Dermis blood vessel endothelial cell (primary cell): ENCODE measurements around the gene SFRP4. TPM values are rescaled to one million over a fixed set of nuclear protein-coding genes. Genes with fewer than 3 reads are reported as not detected.
"Not testable (repeated sequence)": the region's sequence is repeated elsewhere in the genome, so short reads cannot be mapped to it uniquely, and the experiment has no call there.

Source experiments
- DNase-seq: peaks from one replicate; pipeline ENCODE4 v3.0.0; 2010
- total RNA-seq: library from RNA; depleted of rRNA; stranded (reverse); fragments of >200 nt; gene quantifications from 2 replicates; pipeline ENCODE4 v1.2.3, GENCODE V29; 2014

Gene SFRP4
- 0.09 TPM in 1 of 2 replicates, not detected in the other for total RNA-seq

DNA sequence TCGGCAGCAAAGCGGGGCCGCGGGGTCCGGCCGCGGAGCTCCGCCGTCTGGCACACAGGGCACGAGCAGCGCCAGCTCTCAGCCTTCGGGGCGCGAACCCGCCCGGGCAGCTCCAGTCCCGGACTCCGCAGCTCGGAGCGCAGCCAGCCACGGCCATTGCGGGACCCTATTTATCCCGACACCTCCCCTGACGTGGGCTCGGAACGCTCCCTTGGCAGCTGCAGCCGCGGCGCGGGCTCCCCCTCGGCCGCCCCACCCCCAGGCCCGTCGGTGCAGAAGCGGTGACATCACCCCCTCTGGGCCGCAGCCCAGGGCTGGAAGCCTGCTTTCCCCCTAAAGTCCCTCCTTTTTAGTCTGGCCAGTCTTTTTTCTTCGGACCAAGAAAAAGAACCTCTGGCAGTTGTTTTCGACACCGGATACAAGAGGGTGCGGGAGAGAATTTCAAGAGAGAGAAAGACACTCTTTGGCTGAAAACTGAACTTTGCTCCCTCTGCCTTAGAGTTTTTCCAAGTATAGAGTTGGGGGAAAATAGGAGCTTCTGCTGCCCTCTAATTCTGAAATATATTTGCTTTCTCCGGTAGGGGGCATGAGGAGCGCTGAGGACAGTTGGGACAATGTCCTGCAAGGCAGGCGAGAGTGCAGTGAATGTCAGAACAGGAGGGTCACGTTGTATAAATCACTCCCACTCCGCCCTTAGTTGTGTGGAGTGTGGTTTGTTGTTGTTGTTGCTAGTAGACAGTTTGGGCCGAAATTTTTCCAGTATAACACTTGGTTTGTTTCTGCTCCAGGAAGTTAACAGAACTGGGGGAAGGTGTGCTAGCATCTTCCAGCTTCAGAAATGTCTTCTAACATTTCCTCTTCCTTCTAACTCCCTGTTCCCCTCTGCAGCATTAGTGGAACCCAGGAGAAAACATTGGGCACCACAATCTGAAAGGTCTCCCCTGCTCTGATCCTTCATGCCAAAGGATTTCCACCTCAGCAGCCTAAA lies at the start of gene SFRP4:
TSS of gene SFRP4 (minus strand) at position 145 of the 988 bp plus-strand sequence. CDS start 280 bp downstream, outside the sequence.
- peak; percentile 60 for DNase-seq

DNA sequence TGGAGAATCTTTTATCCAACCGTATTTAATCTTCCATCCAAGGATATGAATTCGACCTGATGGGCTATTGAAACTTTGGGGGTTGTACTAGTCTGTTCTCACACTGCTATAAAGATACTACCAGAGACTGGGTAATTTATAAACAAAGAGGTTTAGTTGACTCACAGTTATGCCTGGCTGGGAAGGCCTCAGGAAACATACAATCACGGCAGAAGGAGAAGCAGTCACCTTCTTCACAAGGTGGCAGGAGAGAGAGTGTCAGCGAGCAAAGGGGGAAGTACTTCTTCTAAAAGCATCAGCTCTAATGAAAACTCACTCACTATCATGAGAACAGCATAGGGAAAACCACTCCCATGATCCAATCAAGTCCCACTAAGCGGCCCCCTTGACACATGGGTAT lies 47.6 kb upstream of the SFRP4 start:
- no peak for DNase-seq

DNA sequence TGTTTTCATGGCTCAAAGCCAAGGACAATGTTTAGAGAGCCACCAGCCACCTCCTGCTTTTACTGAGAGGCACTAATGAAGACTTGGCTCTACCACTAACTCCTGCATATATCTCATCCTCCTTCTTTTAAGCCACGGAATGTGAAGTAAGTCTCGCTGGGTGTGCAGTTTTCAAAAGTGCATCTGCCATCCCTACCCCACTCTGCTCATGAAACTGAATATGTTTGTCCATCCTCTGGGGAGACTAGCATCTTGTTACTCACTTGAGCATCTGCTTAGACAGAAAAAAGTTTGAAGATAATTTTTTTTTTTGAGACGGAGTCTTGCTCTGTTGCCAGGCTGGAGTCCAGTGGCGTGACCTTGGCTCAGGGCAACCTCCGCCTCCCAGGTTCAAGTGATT lies 44.6 kb upstream of the SFRP4 start:
- DNase-seq: no peak

DNA sequence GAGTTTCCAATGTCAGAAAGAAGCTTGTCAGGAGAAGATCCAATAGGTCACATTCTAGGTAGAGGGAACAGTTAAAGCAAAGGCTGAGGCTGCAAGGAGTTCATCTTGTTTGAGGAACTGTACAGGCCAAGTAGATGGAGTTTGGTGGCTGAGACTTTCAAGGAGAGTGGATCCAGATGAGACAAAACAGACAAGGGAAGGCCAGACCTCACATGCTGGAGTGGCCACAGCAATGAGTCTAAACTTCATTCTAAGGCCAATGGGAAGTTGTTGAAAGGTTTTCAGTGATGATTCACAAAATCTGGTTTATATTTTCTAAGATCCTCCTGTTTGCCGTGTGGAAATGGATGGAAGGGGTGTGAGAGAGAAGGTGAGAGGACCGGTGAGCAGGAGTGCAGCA lies 43.9 kb upstream of the SFRP4 start:
- no peak for DNase-seq

DNA sequence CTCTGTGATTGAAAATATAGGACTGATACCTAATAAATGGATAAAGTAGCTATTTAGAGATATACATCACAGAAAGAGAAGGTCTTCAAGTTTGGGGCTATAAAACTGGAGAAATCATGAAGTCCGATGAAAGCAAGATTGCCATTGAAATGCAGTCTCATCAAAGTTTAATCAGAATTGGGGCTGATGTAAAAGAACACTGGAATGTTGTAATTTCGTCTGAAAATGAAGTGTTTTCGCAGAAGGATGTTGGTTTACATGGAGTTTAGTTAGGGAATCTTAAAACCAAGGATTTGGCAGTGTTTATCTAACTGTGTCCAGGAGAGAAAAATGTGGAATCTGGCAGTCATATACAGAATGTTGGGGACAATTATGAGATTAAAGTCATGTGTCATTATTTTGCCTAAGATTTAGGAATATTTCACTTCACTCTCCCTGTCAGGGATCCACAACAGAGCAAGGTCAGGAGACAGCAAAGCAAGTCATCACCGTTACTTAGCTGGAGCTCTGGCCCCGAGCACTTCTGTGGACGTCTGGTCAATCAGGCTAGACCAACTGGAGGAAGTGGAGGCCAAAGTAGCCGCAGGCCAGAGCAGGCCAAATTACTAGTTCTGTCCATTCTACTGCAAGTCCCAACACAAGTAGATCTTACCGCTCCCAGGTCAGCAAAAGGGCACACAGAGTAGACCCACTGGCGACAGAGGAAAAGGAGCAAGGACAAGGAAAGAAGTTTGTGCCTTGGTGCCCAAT lies 40.8 kb upstream of the SFRP4 start:
- no peak for DNase-seq

DNA sequence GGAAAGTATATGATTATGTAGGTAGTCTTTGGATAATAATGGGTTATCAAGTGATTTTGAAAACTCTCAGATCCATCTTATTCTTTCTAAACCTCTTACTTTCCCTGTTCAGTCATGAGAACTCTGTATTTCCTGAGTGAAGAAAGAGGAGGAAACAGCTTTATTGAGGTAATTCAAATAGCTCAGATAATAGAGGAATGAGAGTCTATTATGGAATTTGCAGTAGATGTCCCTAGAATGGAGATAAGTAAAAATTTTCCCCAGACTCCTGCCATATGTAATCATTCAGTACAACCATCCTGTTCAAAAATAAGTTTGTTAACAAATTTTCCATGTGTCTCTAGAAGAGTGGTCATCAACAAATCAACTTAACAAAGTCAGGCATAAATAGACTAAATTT lies 40.2 kb upstream of the SFRP4 start:
- DNase-seq: no peak

DNA sequence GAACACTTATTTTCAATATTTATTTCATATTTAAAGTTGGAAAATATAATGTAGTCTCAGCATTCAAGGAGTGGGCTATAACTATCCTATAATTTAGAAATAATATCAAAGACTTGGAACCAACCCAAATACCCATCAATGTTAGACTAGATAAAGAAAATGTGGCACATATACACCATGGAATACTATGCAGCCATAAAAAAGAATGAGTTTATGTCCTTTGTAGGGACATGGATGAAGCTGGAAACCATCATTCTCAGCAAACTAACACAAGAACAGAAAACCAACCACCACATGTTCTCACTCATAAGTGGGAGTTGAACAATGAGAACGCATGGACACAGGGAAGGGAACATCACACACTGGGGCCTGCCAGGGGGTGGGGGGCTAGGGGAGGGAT lies 37.6 kb upstream of the SFRP4 start:
- DNase-seq: not testable (repeated sequence)

DNA sequence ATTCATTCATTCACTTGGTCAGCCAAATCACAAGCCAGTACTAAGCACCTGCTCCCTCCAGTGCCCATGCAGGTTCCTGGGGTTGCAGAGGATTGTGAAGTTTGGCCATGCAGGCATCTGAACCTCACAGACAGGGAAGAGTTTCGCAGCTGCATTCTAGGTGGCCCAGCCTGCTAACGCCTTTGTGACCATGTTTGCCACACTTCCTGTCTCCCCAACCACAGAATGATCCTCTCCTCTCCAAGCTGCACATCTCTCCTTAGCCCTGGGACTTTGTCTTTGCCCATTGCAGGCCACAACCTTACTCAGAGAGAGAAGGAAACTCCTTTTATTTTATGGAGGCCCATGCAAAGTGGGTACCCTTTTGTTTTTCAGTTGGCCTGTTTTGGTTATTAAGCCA lies 35.6 kb upstream of the SFRP4 start:
- DNase-seq: no peak

DNA sequence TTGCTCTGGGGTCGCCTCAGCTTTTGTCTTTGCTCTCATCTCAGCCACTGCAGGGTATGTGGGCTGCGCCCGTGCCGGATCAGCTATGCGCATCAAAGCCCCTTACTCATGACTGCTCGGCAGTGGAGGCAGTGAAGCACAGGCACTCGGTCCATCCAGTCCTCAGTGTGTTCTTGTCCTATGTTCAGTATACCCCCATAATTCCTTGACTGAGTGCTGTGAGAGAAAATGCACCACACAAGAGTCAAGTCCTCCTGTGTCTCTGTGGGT lies 31.3 kb upstream of the SFRP4 start:
- DNase-seq: no peak

DNA sequence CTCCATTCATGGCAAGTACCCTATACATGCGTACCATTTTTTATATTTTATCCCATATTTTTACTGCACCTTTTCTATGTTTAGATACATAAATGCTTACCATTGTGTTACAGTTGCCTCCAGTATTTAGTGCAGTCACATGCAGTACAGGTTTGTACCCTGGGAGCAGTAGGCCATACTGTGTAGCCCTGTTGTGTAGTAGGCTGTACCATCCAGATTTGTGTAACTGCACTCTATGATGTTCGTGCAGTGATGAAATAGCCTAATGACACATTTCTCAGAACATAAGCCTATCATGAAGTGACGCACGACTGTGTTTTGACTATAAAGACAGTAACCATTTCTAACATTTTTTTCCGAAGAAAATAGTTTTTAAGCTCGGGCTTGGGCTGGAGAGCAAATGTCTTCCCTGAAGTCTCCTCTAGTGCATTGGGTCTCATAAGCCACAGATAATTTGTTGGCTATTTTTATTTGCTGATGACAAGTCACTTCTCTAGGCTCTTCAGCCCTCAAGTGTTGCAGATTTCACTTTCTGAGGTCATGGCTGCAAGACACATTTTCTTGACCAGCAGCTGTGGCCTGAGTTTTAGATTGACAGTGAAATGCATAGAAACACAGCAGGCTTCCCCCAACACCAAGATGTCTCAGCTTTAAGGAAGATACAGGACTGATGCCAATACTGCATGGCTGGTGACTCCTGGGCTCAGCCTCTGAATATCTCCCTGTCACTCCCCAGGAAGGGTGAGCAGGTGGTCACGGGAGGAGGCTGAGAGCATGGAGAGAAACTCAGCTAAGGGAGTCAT lies 30.7 kb upstream of the SFRP4 start:
- DNase-seq: no peak

DNA sequence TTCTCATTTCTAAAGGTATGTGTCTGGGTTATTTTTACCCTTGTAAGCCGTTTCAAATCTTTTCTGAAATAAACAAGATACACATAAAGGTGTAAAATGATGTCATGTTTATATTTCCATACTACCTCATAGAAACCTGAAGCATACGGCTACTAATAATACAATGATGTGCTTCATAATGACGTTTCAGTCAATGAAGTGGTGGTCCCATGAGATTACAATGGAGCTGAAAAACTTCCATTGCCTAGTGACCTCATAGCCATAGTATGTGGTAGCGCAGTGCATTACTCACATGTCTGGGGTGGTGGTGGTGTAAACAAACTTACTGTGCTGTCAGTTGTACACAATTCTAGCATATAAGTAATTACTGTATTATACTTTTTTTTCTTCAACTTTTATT lies 28.7 kb upstream of the SFRP4 start:
- no peak for DNase-seq

DNA sequence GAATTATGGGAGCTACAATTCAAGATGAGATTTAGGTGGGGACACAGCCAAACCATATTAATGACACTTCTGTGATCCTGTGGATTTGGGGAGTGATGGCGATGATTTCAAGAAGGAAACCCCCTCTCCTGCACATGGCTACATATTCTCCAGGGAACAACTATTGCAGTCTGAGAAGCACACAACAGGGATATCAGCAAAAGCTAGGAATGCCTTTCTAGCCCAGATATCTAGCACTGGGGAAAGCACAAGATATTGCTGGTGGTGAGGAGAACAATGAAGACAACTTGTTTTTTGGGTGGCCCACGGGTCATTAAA lies 28.1 kb upstream of the SFRP4 start:
- DNase-seq: no peak

DNA sequence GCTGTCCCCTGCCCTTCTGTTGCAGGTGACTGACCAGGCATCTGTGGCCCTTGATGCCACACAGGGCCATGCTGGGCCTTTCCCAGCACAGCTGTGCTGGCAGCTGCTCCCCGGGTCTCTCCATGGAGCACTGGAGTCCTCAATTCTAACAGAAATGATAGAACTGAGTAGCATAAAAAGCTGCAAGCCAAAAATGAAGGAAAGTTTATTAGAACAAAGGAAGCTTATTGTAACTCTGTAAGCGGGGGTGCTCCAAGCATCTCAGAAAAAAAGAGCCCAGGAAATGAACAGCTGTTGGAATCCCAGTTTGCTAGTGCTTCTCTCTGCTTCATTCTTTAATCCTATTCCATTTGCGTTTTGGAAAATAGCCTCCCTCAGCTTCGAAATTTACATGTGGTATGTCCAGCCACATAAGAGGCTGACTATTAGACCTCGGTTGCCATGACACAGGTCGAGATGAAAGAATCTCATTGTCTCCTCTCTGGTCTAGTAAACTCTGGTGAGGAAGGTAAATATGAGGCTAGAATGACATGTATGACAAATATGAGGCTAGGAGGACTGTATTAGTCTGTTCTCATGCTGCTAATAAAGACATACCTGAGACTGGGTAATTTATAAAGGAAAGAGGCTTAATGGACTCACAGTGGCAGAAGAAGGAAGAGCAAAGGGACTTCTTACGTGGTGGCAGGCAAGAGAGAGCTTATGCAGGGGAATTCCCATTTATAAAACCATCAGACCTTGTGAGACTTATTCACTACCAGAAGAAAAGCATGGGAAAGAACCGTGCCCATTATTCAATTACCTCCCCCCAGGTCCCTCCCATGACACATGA lies 27.5 kb upstream of the SFRP4 start:
- no peak for DNase-seq

DNA sequence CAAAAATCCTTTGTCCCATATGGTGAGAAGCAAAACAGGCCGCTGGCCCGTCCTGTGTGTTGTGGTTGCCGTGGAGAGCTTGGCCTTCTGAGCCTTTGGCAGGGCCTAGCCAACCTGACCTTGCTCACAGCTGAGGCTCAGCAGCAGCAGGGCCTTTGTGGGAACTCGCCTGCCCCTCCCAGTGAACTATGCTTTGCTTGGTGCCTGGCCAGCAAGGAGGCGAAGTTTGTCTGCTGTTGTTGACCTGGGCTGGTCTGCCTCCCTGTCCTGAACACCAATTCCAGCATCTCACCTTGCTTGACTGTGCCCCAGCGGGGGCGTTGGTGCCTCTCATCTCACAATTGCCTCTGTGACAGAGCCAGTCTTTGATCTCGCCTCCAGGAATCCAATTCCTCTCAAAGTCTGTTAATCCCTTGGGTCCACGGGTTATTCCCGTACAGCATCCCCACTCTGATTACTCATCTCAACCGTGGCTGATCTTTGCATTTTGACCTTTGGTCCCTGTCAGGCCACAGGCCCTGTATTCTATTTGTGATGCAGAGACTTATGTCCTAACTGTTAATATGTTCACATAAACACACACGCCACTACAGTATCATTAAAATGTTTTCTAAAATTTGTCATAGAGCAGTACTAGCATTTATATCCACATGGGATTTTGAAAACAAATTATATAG lies 26.5 kb upstream of the SFRP4 start:
- DNase-seq: no peak

DNA sequence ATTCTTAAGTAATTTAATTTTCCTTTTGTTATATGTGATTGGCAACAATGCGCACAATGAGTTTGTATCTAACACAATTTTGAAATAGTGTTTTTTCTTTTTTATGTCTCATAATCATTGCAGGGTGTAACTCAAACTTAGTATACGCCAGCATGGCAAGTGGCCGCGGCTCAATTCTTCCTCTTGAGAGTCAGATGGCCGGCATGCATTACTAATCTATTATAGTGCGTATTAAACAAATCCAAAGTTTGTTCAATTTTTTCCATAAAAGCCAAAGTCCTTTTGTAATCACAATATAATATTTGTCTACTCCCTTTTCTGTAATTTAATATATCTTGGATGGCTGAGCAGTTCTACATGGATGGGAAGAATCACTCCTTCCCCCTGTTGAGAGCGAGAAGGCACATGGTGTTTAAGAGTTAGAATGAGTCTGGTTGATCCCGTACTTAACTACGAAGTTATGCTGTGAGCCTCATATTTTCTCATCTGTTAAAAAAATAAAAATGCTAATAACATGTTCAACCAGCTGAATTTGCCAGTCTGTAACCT lies 16.5 kb upstream of the SFRP4 start:
- no peak for DNase-seq

DNA sequence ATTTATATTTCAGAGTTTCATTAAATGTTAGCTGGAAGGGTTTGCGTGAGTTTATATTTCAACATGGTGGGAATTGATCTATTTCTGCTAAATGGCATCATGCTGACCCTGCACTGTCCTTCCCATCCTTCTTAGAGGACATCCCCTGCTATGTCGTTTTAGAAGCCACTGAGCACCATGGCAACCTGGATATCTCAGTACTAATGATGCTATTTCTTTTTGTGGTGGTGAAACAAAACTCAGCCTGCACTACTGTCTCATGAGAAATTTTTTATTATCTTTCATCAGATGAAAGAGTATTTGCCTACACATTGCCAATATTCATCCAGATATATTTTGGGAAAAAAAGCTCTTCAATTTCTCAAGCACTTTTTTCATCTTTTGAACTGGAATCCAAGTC lies 15.9 kb upstream of the SFRP4 start:
- DNase-seq: no peak

DNA sequence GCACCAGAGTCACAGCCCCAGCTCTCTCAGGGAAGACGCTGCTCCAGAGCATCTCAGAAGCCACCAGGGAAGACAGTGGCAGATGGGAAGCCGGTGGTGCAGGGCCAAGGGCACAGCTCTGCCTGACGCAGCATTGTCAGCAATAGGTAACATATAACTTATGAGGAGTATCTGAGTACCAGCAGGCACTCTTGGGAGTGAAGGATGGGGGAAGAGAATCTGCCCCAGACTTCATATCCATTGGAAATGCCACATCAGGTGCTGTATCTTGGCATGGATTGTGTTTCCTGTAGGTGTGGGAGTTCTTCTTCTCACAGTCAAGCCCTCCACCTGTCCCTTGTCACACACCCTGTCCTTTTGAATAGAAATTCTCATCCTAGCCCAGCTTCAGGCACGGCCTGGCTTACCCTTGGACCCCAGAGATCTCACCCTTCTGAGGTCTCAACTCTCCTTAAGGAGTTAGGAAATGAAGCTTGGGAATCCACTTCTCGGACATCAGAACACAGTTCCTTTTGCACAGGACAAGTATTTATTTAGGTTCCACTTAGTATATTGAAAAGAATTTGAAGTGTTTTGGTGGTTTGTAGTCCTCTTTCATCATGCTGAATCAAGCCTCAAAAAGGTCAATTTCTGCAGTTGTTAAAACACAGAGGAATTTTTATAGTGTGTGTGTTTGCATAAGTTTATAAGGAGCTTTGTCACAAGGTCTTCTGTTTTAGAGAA lies 13.8 kb upstream of the SFRP4 start:
- no peak for DNase-seq

DNA sequence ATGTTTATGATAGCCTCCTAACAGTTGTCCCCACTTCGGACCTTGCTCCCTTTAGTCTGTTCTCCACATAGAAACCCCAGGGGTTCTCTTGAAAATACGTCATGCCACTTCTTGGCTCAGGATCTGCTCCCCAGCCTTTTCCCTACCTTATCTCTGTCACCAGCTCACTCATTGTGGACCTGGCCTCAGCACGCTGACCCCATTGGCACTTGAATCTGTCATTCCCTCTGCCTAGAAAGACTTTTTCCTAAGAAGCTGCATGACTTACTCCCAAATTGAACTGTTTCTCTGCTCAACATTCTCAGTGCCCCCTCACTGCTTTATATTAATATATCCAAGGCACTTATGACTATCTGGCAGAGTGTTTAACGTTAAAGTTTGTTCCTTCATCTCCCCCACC lies 12.3 kb upstream of the SFRP4 start:
- no peak for DNase-seq

DNA sequence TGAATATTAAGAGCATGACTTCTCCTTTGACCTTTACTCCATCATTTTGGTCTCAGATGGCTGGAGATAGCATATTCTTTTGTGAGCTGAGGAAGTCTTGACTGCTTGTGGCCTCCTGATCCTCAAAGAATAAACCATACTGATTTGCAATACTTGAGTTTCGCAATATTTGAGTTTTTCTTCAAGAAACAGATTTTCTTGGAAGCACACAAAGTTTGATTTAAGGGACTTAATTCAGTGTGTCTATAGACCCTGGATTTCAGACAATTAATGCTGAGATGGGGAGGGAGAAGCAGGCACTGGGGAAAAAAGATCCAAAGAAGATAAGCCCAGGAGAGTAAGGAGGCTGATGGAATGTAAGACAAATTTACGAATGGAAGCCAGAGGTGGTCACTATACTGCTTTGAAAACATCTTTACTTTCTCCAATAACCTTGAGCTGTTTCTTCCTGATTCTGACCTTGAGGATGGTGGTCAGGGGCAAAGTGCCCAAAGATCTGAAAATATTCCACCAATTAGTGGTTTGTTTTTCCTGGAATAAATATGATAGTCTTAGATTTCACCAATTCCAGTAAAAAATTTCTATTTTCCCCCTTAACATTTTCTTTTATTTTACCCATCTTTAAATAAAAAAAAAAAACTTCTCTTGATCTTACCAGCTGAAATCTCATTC lies 11.3 kb upstream of the SFRP4 start:
- DNase-seq: no peak

DNA sequence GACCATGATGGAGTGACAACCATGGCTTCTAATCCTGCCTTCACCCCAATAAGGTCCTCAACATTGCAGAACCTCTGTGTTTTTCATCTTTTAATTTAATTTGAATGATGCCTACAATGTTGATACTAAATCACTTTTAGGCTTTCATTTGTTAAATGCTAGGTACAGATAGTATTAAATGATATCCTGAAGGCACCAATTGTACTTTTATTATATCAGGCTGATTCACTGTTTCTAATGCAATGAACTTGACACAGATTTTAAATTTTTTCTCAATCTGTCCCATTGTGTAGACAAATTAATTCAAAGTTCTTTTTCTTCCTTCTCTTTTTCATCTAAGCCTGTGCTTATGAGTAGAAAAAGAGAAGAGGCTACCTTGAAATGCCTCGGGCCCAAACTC lies 9.0 kb upstream of the SFRP4 start:
- DNase-seq: no peak
